Fibroblast of lung (primary cell): ENCODE measurements around the gene SNN.

Experiments used
- CTCF ChIP-seq, 2 donors: IDR thresholded peaks in 1 of 2; conservative IDR thresholded peaks in 1 of 2; 1 replicate in 1 of 2; 2 replicates in 1 of 2; pipeline ENCODE4 v1.5.1; 2011 to 2012; ENCODE audit warnings: low read length in 2 of 2, control low read depth in 1 of 2, inconsistent platforms in 1 of 2, low read depth in 1 of 2, mild to moderate bottlenecking in 1 of 2
- EZH2 ChIP-seq: IDR thresholded peaks from 2 replicates; pipeline ENCODE4 v1.5.1; 2012; ENCODE audit warnings: low read length, control low read depth, mild to moderate bottlenecking; ENCODE audit errors: missing control alignments

GRCh38 chr16:11629071-11630030 lies 38.9 kb upstream of the SNN start:
- TF ChIP-seq CTCF (conservative IDR thresholded peaks at IDR 0.05 in 1 of 2, IDR thresholded peaks at IDR 0.05 in 1 of 2; ENCODE audit: low read depth in 1 of 2, low read length in 2 of 2), result no peak
- TF ChIP-seq EZH2, result no peak
